GM12872 (cell line): ENCODE results near the gene ZFYVE1.

ENCODE experiments used
- TF ChIP-seq, protein P1 (sequence below): IDR thresholded peaks from 3 replicates; pipeline ENCODE4 v1.5.1; 2011; ENCODE audit warnings: low read depth, mild to moderate bottlenecking, low read length, moderate library complexity; ENCODE audit not compliant: insufficient read depth

The ZFYVE1 gene

DNA sequence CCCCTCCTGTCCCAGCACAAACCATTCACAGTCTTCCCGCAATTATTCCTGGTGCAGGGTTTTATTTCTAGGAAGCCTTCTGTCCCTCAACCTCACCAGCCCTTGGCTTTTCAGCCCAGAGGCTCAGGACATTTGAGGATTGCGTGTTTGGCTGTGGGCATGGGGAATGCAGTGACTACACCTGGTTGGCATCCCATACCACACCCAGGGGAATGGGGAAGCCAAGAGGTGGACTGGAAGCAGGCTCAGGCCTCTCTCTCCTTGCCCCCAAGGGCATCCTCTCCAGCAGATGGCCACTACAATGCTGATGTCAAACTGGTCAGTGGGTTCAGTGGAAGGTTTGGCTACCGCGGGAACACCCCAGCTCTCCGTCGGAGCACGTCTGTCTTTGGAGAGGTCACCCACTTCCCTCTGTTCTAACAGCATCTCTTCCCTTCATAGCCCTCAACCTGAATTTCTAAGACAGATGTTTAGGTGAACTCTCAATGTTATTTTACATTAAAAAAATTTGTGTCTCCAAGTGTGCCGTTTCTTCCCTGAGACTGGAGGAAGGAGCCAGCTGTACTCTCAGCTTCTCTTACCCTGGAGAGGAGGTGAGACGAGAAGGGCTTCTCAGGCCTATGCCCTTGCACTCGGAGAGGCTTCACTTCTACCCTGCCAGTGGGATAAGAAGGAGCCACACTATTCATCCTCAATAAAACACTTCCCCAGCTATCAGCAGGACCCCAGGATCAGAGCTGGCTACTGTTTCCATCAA, 65.1 kb downstream of the ZFYVE1 start:
- TF ChIP-seq, protein P1, sequence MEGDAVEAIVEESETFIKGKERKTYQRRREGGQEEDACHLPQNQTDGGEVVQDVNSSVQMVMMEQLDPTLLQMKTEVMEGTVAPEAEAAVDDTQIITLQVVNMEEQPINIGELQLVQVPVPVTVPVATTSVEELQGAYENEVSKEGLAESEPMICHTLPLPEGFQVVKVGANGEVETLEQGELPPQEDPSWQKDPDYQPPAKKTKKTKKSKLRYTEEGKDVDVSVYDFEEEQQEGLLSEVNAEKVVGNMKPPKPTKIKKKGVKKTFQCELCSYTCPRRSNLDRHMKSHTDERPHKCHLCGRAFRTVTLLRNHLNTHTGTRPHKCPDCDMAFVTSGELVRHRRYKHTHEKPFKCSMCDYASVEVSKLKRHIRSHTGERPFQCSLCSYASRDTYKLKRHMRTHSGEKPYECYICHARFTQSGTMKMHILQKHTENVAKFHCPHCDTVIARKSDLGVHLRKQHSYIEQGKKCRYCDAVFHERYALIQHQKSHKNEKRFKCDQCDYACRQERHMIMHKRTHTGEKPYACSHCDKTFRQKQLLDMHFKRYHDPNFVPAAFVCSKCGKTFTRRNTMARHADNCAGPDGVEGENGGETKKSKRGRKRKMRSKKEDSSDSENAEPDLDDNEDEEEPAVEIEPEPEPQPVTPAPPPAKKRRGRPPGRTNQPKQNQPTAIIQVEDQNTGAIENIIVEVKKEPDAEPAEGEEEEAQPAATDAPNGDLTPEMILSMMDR, result no peak

DNA sequence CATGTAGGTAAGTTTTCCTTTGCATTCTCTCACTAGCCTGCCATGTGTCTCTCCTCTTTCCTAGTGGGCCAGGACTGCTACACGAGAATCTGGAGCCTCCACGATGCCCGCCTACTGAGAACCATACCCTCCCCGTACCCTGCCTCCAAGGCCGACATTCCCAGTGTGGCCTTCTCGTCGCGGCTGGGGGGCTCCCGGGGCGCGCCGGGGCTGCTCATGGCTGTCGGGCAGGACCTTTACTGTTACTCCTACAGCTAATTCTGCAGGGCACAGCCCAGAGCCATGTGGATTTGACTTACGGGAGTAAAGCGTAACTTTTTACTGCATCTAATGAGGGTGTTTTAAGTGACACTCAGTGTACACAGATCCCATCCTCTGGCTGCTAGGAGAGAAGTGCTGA, 68.4 kb downstream of the ZFYVE1 start:
- TF ChIP-seq, protein P1, result no peak

DNA sequence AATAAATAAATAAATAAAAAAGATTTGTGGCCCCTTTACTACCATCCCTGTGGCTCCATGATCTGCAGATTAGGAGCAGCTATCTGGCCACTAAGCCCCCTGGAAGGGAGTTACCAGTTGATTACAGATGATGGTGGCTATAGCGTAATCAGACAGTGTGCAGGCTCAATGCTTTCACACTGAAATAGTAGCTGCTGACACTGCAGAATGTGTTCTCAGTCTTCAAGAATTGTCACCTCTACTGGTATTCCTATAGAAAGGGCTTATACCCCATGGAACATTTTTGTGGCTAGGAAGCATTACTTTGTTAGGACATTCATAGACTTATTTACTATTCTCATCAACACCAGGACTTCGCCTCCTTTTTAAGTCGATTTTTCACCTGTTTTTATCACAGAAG, 69.7 kb downstream of the ZFYVE1 start:
- TF ChIP-seq, protein P1, result no peak

DNA sequence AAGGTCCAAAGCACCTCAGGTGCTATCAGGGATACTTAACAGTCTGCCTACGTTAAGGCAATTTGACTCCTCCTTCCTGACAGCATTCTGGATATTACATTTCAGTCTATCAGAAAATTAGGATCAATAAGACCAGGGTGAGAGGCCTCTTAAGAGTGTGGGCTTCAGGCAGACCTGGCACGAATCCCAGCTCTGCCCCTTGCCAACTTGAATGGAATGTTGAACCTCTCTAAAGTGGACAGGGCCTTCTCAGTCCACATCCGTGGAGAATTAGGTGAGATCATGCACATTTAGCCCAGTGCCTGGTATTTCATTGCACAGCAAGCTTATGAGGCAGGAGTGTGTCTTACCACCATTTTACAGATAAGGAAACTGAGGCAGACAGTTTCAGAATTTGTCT, 74.7 kb downstream of the ZFYVE1 start:
- TF ChIP-seq, protein P1, result no peak

DNA sequence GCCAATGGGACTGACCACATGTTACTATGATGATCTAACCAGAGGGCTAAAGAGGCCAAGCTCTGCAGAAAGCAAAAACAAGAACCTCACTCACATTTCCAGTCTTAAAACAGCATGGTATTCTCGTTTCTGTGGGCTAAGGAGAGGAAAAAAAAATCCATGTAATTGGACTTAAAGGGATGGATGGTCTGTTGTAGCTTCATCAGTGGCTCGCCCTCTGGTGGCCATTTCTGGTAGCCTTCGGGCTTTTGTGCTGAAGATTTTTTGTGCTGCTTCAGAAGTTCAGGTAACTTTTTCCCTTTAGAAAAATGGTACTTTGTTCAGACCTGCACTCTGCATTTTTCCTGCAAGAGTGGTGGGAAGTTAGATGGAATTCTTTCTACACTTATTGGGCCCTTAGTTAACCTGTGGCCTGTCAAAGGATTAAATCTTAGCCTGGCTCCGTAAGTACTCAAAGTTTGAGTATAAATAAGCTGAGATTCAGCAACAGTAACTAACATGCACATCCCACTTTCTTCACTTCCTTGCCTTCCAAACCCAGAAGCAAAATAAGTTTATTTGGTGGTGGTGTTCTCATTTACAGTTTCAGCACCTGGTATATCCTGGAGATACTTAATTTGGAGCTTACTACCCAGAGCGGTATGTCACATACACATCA, 78.3 kb downstream of the ZFYVE1 start:
- TF ChIP-seq, protein P1, result peak; percentile 95

DNA sequence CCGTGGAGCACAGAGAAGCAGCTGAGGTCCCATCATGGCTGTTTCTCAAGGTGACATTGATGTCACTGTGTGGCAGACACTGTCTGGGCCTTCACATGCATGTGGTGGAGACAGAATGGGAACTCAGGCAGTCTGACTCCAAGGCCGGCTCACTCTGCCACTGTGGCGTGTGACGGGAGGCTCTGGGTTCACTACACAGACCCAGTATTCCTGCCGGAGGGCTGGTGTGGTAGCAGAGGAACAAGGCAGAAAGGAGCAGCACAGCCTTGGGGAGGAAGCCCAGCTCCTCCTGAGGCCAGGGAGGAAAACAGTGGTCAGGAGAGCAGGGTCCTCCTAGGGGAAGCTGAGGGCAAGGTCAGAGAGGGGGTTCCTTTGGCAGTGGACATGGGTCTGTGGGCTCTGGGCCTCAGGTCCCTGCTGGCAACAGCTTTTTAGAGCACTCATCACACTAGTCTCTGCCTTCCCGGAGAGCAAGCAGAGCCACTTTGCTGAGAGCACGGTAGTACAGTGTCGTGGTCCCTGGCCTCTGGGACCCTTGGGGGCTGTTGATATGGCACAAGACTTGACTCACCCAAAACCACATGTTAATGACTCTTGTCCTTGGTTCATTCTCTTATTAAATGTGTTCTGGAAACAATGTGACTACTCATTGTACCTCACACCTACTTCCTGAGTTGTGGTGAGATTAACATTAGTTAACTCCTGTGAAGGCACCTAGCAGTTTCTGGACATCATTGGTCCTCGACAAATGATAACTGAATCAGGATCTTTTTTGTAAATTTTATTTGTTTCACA, 79.3 kb downstream of the ZFYVE1 start:
- TF ChIP-seq, protein P1, result no peak

DNA sequence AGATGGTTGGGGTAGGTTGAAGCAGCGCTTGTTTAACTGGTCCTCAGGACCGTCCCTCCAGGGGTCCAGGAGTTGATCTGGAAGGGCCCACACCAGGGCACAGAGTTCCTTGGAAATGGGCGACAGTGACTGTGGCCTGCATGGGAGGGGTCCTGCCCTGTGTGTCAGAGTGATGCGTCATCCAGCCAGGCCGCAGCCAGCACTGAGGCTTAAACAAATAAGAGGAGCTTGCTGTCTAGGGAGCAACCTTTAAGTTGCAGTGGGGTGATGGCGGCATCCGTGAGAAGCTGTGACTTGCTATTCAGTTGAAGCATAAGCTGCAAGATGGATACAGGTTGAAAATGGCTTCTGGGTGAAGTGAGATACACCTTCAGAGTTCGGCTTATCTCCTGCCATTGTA, 80.4 kb downstream of the ZFYVE1 start:
- TF ChIP-seq, protein P1, result no peak
